ENCODE results near the gene CDH4. TPM values are rescaled to one million over a fixed set of nuclear protein-coding genes. Genes with fewer than 3 reads are reported as not detected.
"Not testable (repeated sequence)": the region's sequence is repeated elsewhere in the genome, so short reads cannot be mapped to it uniquely, and the experiment has no call there.

CDH4 gene
- total RNA-seq, 1 donor from 2014 or later = 8.3 TPM

- Mint-ChIP-seq H3K4me1 (ENCODE audit: unreplicated experiment) (peaks cover 16% of the 10 kb centered on the region), H3K36me3 (no peaks in the 10 kb centered on the region), H3K27ac (no peak overlapping the region), H3K27me3 (peaks cover 9% of the 10 kb centered on the region), H3K4me3 (no peak overlapping the region), H3K9me3 (no peaks in the 10 kb centered on the region)
- no peak for DNase-seq (ENCODE audit: extremely low spot score, unreplicated experiment)
- TF ChIP-seq CTCF (conservative IDR thresholded peaks at IDR 0.05) = no peak
Observed at GRCh38 chr20:61852268-61853072, 600.4 kb downstream of the CDH4 start.

- peaks cover 9% of the 10 kb centered on the region for H3K27me3 Mint-ChIP-seq
- TF ChIP-seq CTCF (conservative IDR thresholded peaks at IDR 0.05) = no peak
- no peak overlapping the region for H3K27ac Mint-ChIP-seq
- H3K4me3 Mint-ChIP-seq = no peak overlapping the region
- H3K36me3 Mint-ChIP-seq = no peaks in the 10 kb centered on the region
- no peak for DNase-seq (ENCODE audit: extremely low spot score, unreplicated experiment)
- no peaks in the 10 kb centered on the region for H3K9me3 Mint-ChIP-seq
- peaks cover 16% of the 10 kb centered on the region for H3K4me1 Mint-ChIP-seq (ENCODE audit: unreplicated experiment)
Observed at GRCh38 chr20:61853073-61854005, 601.3 kb downstream of the CDH4 start.

GRCh38 chr20:61854538-61854937 lies 602.5 kb downstream of the CDH4 start:
- H3K36me3 Mint-ChIP-seq; H3K9me3 Mint-ChIP-seq; H3K27me3 Mint-ChIP-seq; H3K27ac Mint-ChIP-seq; H3K4me3 Mint-ChIP-seq; DNase-seq (ENCODE audit: extremely low spot score, unreplicated experiment): not testable (repeated sequence)
- H3K4me1 Mint-ChIP-seq (ENCODE audit: unreplicated experiment) = peaks cover 16% of the 10 kb centered on the region

- no peak for TF ChIP-seq CTCF (conservative IDR thresholded peaks at IDR 0.05)
- peaks cover 14% of the 10 kb centered on the region for H3K4me1 Mint-ChIP-seq (ENCODE audit: unreplicated experiment)
- no peak for DNase-seq (ENCODE audit: extremely low spot score, unreplicated experiment)
- H3K27ac Mint-ChIP-seq = no peak overlapping the region
- H3K4me3 Mint-ChIP-seq = no peak overlapping the region
- H3K36me3 Mint-ChIP-seq = no peaks in the 10 kb centered on the region
- no peaks in the 10 kb centered on the region for H3K9me3 Mint-ChIP-seq
- H3K27me3 Mint-ChIP-seq = peaks cover 4% of the 10 kb centered on the region
Observed at GRCh38 chr20:61855286-61855685, 603.2 kb downstream of the CDH4 start.

- H3K4me3 Mint-ChIP-seq = no peak overlapping the region
- H3K27me3 Mint-ChIP-seq = no peaks in the 10 kb centered on the region
- peaks cover 5% of the 10 kb centered on the region for H3K4me1 Mint-ChIP-seq (ENCODE audit: unreplicated experiment)
- H3K27ac Mint-ChIP-seq = no peak overlapping the region
- no peak for TF ChIP-seq CTCF (conservative IDR thresholded peaks at IDR 0.05)
- no peak for DNase-seq (ENCODE audit: extremely low spot score, unreplicated experiment)
- no peaks in the 10 kb centered on the region for H3K36me3 Mint-ChIP-seq
- H3K9me3 Mint-ChIP-seq = no peaks in the 10 kb centered on the region
Observed at GRCh38 chr20:61856626-61857413, 604.8 kb downstream of the CDH4 start.
